Esophagus squamous epithelium (tissue), 5 donors: ENCODE results near the gene GTF2IRD1. TPM values are rescaled to one million over a fixed set of nuclear protein-coding genes. Genes with fewer than 3 reads are reported as not detected.
"Not testable (repeated sequence)": the region's sequence is repeated elsewhere in the genome, so short reads cannot be mapped to it uniquely, and the experiment has no call there.

Experiments
- DNase-seq: peaks from one replicate; lab custom pipeline; 2025; lab: John Stamatoyannopoulos, UW
- H3K27ac ChIP-seq, 4 donors: fragments of 200-600 bp; sonication (generic); one replicate each; pipeline ENCODE4 v1.5.1; 2016 to 2019; ENCODE audit warnings: mild to moderate bottlenecking in 1 of 4
- H3K27me3 ChIP-seq, 4 donors: fragments of 200-600 bp; sonication (generic); 1 replicate in 3 of 4; 2 replicates in 1 of 4; pipeline versions ENCODE4 v1.5.1 to v1.6.0; 2017 to 2021; ENCODE audit warnings: antibody characterized with exemption in 1 of 4
- H3K36me3 ChIP-seq, 3 donors: fragments of 200-600 bp; sonication (generic); one replicate each; pipeline ENCODE4 v1.5.1; 2016 to 2019
- H3K4me1 ChIP-seq, 3 donors: fragments of 200-600 bp; sonication (generic); one replicate each; pipeline ENCODE4 v1.5.1; 2017 to 2019
- H3K4me3 ChIP-seq, 4 donors: fragments of 200-600 bp; sonication (generic); 1 replicate in 3 of 4; 2 replicates in 1 of 4; pipeline ENCODE4 v1.5.1; 2016 to 2019; ENCODE audit warnings: mild to moderate bottlenecking in 2 of 4, moderate library complexity in 1 of 4
- H3K9me3 ChIP-seq, 3 donors: fragments of 200-600 bp; sonication (generic); one replicate each; pipeline ENCODE4 v1.5.1; 2016 to 2019
- POLR2A ChIP-seq, 4 donors: fragments of 450-650 bp; IDR thresholded peaks; one replicate each; pipeline ENCODE4 v1.6.1; 2017; ENCODE audit warnings: antibody characterized with exemption in 4 of 4, mild to moderate bottlenecking in 4 of 4, moderate library complexity in 3 of 4
- WGBS, 2 donors: methylation state at CpG; one replicate each; pipeline ENCODE4 v1.1.5; 2018; 5-methylcytosine and 5-hydroxymethylcytosine counted together
- intact Hi-C: fragments of 100-400 bp; cut with DNase I; formaldehyde crosslinking; loops from one replicate; pipeline ENCODE4 v1.15.0; 2022
- total RNA-seq, 4 donors: library from RNA; depleted of rRNA; stranded (reverse); fragments of >200 nt; gene quantifications; one replicate each; pipeline ENCODE4 v1.1.0, GENCODE V29; 2016
- TF ChIP-seq, protein P1 (sequence below), 6 experiments: fragments of 450-650 bp in 4 of 6; fragments of 200-600 bp in 2 of 6; sonication (generic) in 2 of 6; IDR thresholded peaks; one replicate each; pipeline ENCODE4 v1.5.1; 2016 to 2019; ENCODE audit warnings: antibody characterized with exemption in 6 of 6, mild to moderate bottlenecking in 4 of 6, moderate library complexity in 4 of 6
- donor health status: DM: yes; HTN: yes; CAD: no.

GTF2IRD1 gene
- total RNA-seq, 4 donors from 2014 or later, result 26.8 to 35.6 (median 28.5) TPM

DNA sequence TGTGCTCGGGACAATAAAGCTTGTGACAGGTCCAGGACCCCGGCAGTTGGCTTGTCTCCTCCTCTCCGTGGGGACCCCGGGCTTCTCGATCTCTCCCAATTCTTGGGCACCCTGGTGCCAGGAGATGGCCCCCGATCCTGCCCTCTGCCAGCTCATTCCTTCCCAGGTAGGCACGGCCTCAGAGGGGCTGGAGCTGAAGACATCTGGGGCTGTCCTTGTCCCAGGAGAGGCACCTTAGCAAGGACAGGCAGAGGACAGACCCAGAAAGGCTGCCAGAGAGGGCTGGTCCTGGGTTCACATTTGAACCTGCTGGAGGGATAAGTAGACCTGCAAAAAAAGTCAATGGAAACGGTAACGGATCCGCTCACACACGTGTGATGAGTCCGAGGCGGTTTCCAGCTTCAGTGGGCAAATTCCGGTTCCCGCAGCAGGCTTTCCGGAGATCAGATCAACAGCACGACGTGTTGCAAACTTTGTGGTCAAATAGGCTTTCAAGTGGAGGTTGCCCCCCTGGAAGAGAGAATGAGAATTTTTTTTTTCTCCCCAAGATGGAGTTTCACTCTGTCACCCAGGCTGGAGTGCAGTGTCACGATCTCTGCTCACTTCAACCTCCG is 47.7 kb upstream of the GTF2IRD1 start:
- Histone ChIP-seq H3K27me3 (peaks cover 0 to 6% (median 0%) of the 10 kb centered on the region in 4 donors), H3K9me3 (no peaks in the 10 kb centered on the region), H3K36me3 (peaks cover 0 to 42% (median 5%) of the 10 kb centered on the region in 3 donors), H3K27ac (no peak overlapping the region), H3K4me1 (no peaks in the 10 kb centered on the region), H3K4me3 (no peak overlapping the region)
- intact Hi-C loops, result no loop called here
- 87 to 91% methylated on average over 13 of the region's 20 CpGs for WGBS, 2 donors
- no peak for DNase-seq
- TF ChIP-seq, protein P1, sequence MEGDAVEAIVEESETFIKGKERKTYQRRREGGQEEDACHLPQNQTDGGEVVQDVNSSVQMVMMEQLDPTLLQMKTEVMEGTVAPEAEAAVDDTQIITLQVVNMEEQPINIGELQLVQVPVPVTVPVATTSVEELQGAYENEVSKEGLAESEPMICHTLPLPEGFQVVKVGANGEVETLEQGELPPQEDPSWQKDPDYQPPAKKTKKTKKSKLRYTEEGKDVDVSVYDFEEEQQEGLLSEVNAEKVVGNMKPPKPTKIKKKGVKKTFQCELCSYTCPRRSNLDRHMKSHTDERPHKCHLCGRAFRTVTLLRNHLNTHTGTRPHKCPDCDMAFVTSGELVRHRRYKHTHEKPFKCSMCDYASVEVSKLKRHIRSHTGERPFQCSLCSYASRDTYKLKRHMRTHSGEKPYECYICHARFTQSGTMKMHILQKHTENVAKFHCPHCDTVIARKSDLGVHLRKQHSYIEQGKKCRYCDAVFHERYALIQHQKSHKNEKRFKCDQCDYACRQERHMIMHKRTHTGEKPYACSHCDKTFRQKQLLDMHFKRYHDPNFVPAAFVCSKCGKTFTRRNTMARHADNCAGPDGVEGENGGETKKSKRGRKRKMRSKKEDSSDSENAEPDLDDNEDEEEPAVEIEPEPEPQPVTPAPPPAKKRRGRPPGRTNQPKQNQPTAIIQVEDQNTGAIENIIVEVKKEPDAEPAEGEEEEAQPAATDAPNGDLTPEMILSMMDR (IDR thresholded peaks at IDR 0.05), result no peak
- no peak for TF ChIP-seq POLR2A (IDR thresholded peaks at IDR 0.05)

DNA sequence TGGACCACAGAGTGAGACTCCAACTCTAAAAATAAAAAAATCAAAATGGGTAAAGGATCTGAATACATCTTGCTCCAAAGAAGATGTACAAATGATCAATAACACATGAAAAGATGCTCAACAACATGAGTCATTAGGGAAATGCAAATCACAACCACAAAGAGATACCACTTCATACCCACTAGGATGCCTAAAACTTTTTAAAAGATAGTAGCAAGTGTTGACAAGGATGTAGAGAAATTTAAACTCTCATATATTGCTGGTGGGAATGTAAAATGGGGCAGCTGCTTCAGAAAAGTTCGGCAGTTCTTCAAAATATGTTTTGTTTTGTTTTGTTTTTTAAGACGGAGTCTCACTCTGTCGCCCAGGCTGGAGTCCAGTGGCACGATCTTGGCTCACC is 45.7 kb upstream of the GTF2IRD1 start:
- DNase-seq, result no peak
- no peak overlapping the region for H3K27ac ChIP-seq
- peaks cover 0 to 25% (median 0%) of the 10 kb centered on the region in 3 donors for H3K36me3 ChIP-seq
- H3K4me1 ChIP-seq, result no peaks in the 10 kb centered on the region
- no peaks in the 10 kb centered on the region for H3K9me3 ChIP-seq
- intact Hi-C loops, result no loop called here
- WGBS, 2 donors, result 58 to 87% methylated on average over 4 of the region's 4 CpGs
- TF ChIP-seq, protein P1 (IDR thresholded peaks at IDR 0.05), result no peak
- TF ChIP-seq POLR2A (IDR thresholded peaks at IDR 0.05), result no peak
- H3K27me3 ChIP-seq, result peaks cover 0 to 6% (median 0%) of the 10 kb centered on the region in 4 donors
- H3K4me3 ChIP-seq, result no peak overlapping the region

DNA sequence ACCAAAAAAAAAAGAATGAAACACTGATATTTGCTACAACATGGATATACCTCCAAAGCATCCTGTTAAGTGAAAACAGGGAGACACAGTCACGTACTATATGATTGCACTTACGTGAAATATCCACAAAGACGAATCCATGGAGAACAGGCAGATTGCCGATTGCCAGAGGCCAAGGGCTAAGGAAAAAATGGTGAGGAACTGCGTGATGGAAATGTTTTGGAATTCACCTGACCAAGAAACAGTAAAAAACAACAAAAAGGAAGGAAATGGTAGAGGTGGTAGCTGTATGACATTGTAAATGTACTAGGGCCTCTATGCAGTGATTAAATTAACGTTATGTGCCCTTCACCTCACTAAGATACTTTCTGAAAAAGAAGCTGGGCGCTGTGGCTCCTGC is 44.1 kb upstream of the GTF2IRD1 start:
- Histone ChIP-seq H3K27ac (no peak overlapping the region), H3K4me1 (no peaks in the 10 kb centered on the region), H3K27me3 (peaks cover 0 to 6% (median 0%) of the 10 kb centered on the region in 4 donors), H3K36me3 (peaks cover 0 to 9% (median 0%) of the 10 kb centered on the region in 3 donors), H3K9me3 (no peaks in the 10 kb centered on the region), H3K4me3 (no peak overlapping the region)
- 58 to 73% methylated on average over 7 of the region's 7 CpGs for WGBS, 2 donors
- DNase-seq, result no peak
- intact Hi-C loops, result no loop called here
- TF ChIP-seq, protein P1 (IDR thresholded peaks at IDR 0.05), result no peak
- no peak for TF ChIP-seq POLR2A (IDR thresholded peaks at IDR 0.05)

DNA sequence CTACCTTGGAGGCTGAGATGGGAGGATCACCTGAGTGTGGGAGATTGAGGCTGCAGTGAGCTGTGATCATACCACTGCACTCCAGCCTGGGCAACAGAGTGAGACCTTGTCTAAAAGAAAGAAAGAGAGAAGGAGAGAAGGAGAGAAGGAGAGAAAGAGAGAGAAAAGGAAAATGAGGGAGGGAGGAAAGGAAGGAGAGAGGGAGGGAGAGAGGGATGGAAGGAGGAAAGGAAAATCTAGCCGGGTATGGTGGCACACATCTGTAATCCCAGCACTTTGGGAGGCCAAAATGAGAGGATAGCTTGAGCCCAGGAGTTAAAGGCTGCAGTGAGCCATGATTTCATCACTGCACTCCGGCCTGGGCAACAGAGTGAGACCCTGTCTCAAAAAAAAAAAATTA is 42.9 kb upstream of the GTF2IRD1 start:
- 60 to 64% methylated on average over 2 of the region's 2 CpGs for WGBS, 2 donors

DNA sequence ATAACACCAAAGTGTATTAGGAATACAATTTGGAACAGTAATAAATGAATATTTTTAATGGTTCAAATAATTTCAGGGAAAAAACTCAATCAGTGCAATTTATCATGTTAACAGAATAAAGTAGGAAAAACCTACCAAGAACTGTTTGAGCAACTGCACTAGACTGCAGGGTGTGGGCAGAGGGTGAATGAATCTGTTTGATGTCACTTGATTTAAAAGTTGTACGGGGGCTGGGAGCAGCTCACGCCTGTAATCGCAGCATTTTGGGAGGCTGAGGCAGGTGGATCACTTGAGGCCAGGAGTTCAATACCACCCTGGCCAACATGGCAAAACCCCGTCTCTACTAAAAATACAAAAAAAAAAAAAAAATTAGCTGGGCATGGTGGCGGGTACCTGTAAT is 42.1 kb upstream of the GTF2IRD1 start:
- intact Hi-C loops, H3K27ac ChIP-seq, DNase-seq, H3K9me3 ChIP-seq, H3K36me3 ChIP-seq, H3K4me1 ChIP-seq, H3K27me3 ChIP-seq, H3K4me3 ChIP-seq: not testable (repeated sequence)
- 66 to 69% methylated on average over 5 of the region's 5 CpGs for WGBS, 2 donors

More for the DNA sequence above, 42.9 kb upstream of the GTF2IRD1 start:
- no peaks in the 10 kb centered on the region for H3K4me1 ChIP-seq
- no peaks in the 10 kb centered on the region for H3K9me3 ChIP-seq
- no peak for DNase-seq
- TF ChIP-seq POLR2A (IDR thresholded peaks at IDR 0.05), result no peak
- TF ChIP-seq, protein P1 (IDR thresholded peaks at IDR 0.05), result no peak
- intact Hi-C loops, result no loop called here
- H3K27ac ChIP-seq, result no peak overlapping the region
- no peak overlapping the region for H3K4me3 ChIP-seq
- peaks cover 0 to 6% (median 0%) of the 10 kb centered on the region in 4 donors for H3K27me3 ChIP-seq
- no peaks in the 10 kb centered on the region for H3K36me3 ChIP-seq
